ENCODE measurements around the gene KRTAP10-6.
"Not testable (repeated sequence)": the region's sequence is repeated elsewhere in the genome, so short reads cannot be mapped to it uniquely, and the experiment has no call there.

Gene KRTAP10-6

GRCh38 chr21:44552136-44552535 lies 40.2 kb downstream of the KRTAP10-6 start:
- DNase-seq = no peak

GRCh38 chr21:44551340-44551961 lies 40.9 kb downstream of the KRTAP10-6 start, which contains the start of gene KRTAP10-2:
TSS of gene KRTAP10-2 (minus strand) at chr21:44551505. CDS start at chr21:44551458, 47 bp downstream.
- no peak for DNase-seq

- DNase-seq = no peak
These were observed 41.5 kb downstream of the KRTAP10-6 start for GRCh38 chr21:44550807-44551206.

- DNase-seq = not testable (repeated sequence)
These were observed 42.0 kb downstream of the KRTAP10-6 start for GRCh38 chr21:44550285-44550684.

GRCh38 chr21:44549525-44550211 lies 42.6 kb downstream of the KRTAP10-6 start:
- DNase-seq = no peak

GRCh38 chr21:44548922-44549321 lies 43.4 kb downstream of the KRTAP10-6 start:
- no peak for DNase-seq

GRCh38 chr21:44548381-44548780 lies 43.9 kb downstream of the KRTAP10-6 start:
- DNase-seq = no peak

GRCh38 chr21:44547656-44548331 lies 44.5 kb downstream of the KRTAP10-6 start:
- no peak for DNase-seq

GRCh38 chr21:44544566-44544965 lies 47.7 kb downstream of the KRTAP10-6 start:
- no peak for DNase-seq

- no peak for DNase-seq
These were observed 49.6 kb downstream of the KRTAP10-6 start for GRCh38 chr21:44542716-44543115.
